Activated naive CD8-positive, alpha-beta T cell (primary cell): Measurements from ENCODE around the gene CAMK2D.

ENCODE experiments used
- H3K27ac Mint-ChIP-seq: one replicate; pipeline ENCODE4 v1.8.0; 2021; ENCODE audit warnings: mixed read lengths
- H3K27me3 Mint-ChIP-seq: one replicate; pipeline ENCODE4 v1.8.0; 2021; ENCODE audit warnings: mixed read lengths
- H3K36me3 Mint-ChIP-seq: one replicate; pipeline ENCODE4 v1.8.0; 2021; ENCODE audit warnings: mixed read lengths
- H3K4me1 Mint-ChIP-seq: one replicate; pipeline ENCODE4 v1.8.0; 2021; ENCODE audit warnings: low read depth, mixed read lengths
- H3K4me3 Mint-ChIP-seq: one replicate; pipeline ENCODE4 v1.8.0; 2021; ENCODE audit warnings: mild to moderate bottlenecking, mixed read lengths
- H3K9me3 Mint-ChIP-seq: one replicate; pipeline ENCODE4 v1.8.0; 2021; ENCODE audit warnings: low read depth, mixed read lengths

The CAMK2D gene

DNA sequence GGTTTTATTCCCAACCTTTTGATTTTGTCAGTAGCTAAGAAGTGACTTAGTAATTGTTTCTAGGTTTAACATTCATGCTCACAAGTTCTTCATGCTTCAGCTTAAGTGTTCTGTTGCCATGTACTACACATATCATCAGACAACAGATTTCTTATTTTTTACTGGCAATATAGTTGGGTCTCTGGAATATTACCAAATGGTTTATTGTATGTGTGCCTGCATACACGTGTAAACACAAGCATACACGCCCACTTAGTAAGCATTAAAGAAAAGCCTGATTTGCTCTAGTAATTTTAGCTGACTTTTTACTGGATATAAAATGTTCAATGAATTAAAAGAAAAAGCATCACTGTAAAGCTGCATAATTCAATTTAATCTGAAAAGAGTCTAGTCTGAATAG, 199.8 kb downstream of the CAMK2D start:
- Mint-ChIP-seq H3K36me3 (peaks cover 17% of the 10 kb centered on the region), H3K4me3 (no peak overlapping the region), H3K27me3 (no peaks in the 10 kb centered on the region), H3K9me3 (no peaks in the 10 kb centered on the region), H3K4me1 (peaks cover 40% of the 10 kb centered on the region), H3K27ac (no peak overlapping the region)

DNA sequence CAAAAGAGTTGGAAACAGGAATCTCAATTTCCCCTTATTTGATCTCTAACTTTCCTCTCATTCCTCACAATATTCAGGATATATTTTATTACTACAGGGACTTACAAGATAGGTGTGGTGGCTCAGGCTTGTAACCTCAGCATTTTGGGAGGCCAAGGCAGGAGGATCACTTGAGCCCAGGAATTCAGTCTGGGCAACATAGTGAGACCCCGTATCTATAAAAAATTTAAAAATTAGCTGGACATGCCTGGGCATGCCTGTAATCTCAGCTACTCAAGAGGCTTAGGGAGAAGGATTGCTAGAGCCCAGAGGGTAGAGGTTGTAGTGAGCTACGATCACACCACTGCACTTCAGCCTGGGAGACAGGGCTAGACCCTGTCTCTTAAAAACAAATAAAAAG, 200.4 kb downstream of the CAMK2D start:
- Mint-ChIP-seq H3K4me3 (no peak overlapping the region), H3K9me3 (no peaks in the 10 kb centered on the region), H3K27me3 (no peaks in the 10 kb centered on the region), H3K27ac (peak overlapping the region; percentile 8), H3K36me3 (peaks cover 17% of the 10 kb centered on the region), H3K4me1 (peaks cover 33% of the 10 kb centered on the region)

- Mint-ChIP-seq H3K27ac (peak overlapping the region; percentile 8), H3K4me1 (peaks cover 28% of the 10 kb centered on the region), H3K36me3 (peaks cover 17% of the 10 kb centered on the region), H3K4me3 (no peak overlapping the region), H3K9me3 (no peaks in the 10 kb centered on the region), H3K27me3 (no peaks in the 10 kb centered on the region)
These were observed 201.0 kb downstream of the CAMK2D start for GRCh38 chr4:113560579-113560978.

DNA sequence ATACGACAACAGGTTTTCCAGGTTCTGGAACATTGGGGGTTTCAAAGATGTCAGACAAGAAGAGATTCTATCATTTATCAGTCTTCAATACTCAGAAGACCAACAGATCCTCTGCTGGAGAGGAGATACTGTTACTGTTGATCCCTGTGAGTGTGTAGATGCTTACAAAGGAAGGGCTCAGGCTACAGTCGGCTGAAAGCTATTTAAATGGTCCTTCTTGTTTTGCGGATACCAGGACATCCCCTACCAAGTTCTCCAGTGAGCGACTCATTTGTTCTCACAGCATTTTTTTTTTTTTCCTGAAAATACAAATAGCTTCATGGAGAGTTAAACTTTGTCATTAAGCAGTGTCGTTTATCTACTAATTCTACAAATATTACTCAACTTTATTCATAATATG, 201.6 kb downstream of the CAMK2D start:
- no peak overlapping the region for H3K4me3 Mint-ChIP-seq
- H3K27me3 Mint-ChIP-seq: no peaks in the 10 kb centered on the region
- H3K9me3 Mint-ChIP-seq: no peaks in the 10 kb centered on the region
- H3K36me3 Mint-ChIP-seq: peaks cover 17% of the 10 kb centered on the region
- peaks cover 22% of the 10 kb centered on the region for H3K4me1 Mint-ChIP-seq
- no peak overlapping the region for H3K27ac Mint-ChIP-seq

GRCh38 chr4:113556382-113557134, 205.0 kb downstream of the CAMK2D start:
- peaks cover 17% of the 10 kb centered on the region for H3K36me3 Mint-ChIP-seq
- peaks cover 5% of the 10 kb centered on the region for H3K4me1 Mint-ChIP-seq
- H3K4me3 Mint-ChIP-seq: no peak overlapping the region
- no peaks in the 10 kb centered on the region for H3K9me3 Mint-ChIP-seq
- no peaks in the 10 kb centered on the region for H3K27me3 Mint-ChIP-seq
- peak overlapping the region; percentile 41 for H3K27ac Mint-ChIP-seq

DNA sequence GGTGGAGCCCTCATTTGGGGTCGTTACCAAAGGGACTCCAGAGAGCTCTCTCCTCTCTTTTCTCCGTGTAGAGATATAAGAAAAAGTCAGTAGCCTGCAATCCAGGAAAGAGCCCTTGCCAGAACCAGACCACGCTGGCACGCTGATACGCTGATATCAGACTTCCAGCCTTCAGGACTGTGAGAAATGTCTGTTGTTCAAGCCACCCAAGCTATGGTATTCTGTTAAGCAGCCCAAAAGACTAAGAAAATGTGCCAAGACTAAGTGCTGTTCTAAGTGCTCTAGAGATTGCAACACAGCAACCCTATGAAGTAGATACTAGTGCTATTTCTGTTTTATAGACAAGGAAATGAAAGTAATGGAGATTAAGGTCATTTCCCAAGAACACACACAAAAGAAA, 205.7 kb downstream of the CAMK2D start:
- peaks cover 16% of the 10 kb centered on the region for H3K36me3 Mint-ChIP-seq
- H3K4me3 Mint-ChIP-seq: no peak overlapping the region
- no peaks in the 10 kb centered on the region for H3K9me3 Mint-ChIP-seq
- no peaks in the 10 kb centered on the region for H3K27me3 Mint-ChIP-seq
- H3K27ac Mint-ChIP-seq: no peak overlapping the region
- H3K4me1 Mint-ChIP-seq: peaks cover 4% of the 10 kb centered on the region

DNA sequence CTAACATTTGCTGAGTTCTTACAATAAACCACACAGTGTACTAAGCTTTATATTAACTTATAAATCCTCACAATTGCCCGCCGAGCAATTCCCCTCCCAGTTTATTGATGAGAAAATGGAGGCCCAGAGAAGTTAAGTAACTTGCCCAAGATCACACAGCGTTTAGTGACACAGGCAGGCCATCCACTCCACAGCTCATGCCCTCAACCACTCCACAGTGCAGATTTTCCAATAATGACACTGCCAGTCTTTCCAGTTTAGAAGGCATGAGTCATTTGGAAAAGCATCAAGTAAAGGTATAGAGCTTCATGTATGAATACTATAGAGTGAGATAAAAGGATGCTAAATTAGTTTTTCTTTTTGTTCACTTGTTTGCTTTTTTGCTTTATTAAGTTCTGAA, 208.5 kb downstream of the CAMK2D start:
- H3K9me3 Mint-ChIP-seq: no peaks in the 10 kb centered on the region
- H3K27me3 Mint-ChIP-seq: no peaks in the 10 kb centered on the region
- peaks cover 13% of the 10 kb centered on the region for H3K36me3 Mint-ChIP-seq
- H3K4me1 Mint-ChIP-seq: peaks cover 5% of the 10 kb centered on the region
- H3K27ac Mint-ChIP-seq: no peak overlapping the region
- no peak overlapping the region for H3K4me3 Mint-ChIP-seq

- no peaks in the 10 kb centered on the region for H3K9me3 Mint-ChIP-seq
- peak overlapping the region; percentile 3 for H3K27ac Mint-ChIP-seq
- peaks cover 9% of the 10 kb centered on the region for H3K36me3 Mint-ChIP-seq
- no peak overlapping the region for H3K4me3 Mint-ChIP-seq
- no peaks in the 10 kb centered on the region for H3K27me3 Mint-ChIP-seq
- peaks cover 18% of the 10 kb centered on the region for H3K4me1 Mint-ChIP-seq
These were observed 211.0 kb downstream of the CAMK2D start for GRCh38 chr4:113550510-113550909.

- Mint-ChIP-seq H3K27ac (peak overlapping the region; percentile 86), H3K9me3 (no peaks in the 10 kb centered on the region), H3K36me3 (peaks cover 17% of the 10 kb centered on the region), H3K4me3 (no peak overlapping the region), H3K4me1 (peaks cover 17% of the 10 kb centered on the region), H3K27me3 (no peaks in the 10 kb centered on the region)
These were observed 213.2 kb downstream of the CAMK2D start for GRCh38 chr4:113548303-113548702.

DNA sequence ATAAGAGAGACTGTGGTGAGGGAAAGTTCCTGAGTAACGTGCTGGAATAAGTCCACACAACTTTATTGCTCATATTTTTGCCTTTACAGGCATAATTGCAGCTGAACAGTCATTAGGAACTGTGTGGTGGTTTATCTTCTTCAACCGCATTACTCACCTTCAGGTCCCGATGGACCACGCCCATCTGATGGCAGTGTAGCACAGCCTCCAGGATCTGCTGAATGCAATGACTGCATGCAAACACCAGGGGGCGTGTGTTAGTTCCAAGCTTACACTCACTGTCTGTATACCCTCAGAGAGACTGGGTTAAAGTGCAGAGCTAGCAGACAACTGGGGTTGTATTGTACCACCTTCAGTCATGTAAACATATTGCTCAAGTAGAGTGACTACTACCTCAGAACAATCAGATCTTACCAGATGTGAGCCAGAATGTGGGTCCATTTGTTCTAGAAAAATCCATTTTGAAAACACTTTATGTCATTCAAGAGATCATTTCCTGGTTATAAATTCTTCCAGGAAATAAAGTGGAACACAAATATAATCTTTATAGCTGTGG, 214.0 kb downstream of the CAMK2D start:
- Mint-ChIP-seq H3K36me3 (peaks cover 22% of the 10 kb centered on the region), H3K4me3 (peak overlapping the region; percentile 2), H3K9me3 (no peaks in the 10 kb centered on the region), H3K4me1 (peaks cover 20% of the 10 kb centered on the region), H3K27me3 (no peaks in the 10 kb centered on the region), H3K27ac (peak overlapping the region; percentile 86)

GRCh38 chr4:113541933-113542332, 219.6 kb downstream of the CAMK2D start:
- H3K27ac Mint-ChIP-seq: peak overlapping the region; percentile 58
- no peaks in the 10 kb centered on the region for H3K9me3 Mint-ChIP-seq
- peaks cover 36% of the 10 kb centered on the region for H3K4me1 Mint-ChIP-seq
- no peak overlapping the region for H3K4me3 Mint-ChIP-seq
- no peaks in the 10 kb centered on the region for H3K27me3 Mint-ChIP-seq
- H3K36me3 Mint-ChIP-seq: peaks cover 29% of the 10 kb centered on the region

DNA sequence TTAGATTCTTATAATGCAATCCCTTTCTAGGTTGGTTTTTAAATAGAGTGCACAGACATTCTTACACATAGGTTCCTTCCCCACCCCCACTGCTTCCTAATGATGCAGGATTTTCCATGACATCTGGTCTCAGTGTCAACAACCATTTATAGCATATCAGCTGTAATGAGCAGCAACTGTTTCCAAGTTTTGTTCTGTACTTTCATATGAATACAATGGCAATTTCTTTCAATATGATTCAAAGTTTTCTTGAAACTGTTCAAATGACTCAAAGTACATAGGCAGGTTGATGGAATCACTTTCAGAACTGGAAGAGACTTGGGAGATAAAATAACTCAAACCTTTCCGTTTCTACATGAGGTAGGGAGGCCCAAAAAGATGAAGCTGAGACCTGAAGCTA, 220.7 kb downstream of the CAMK2D start:
- H3K4me3 Mint-ChIP-seq: peak overlapping the region; percentile 62
- peaks cover 33% of the 10 kb centered on the region for H3K36me3 Mint-ChIP-seq
- peak overlapping the region; percentile 91 for H3K27ac Mint-ChIP-seq

DNA sequence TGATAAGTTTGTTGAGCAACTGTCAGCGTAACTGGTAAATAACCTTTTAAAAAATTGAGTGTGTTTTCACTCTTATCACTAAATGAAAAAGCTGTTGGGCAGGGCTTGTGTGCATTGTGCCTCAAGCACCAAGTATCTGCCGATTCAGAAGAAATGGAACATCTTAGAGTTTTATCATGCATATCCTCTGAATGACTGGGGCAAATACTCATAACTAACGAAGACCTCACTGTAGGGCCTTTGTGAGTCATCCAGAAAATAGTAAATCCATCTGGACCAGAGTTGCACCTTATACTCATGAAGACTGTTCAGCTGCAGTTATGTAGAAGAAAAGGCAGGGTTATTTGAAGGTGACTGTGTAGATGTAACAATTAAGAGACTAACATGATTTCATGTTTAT, 222.1 kb downstream of the CAMK2D start:
- H3K4me1 Mint-ChIP-seq: peaks cover 37% of the 10 kb centered on the region
- no peaks in the 10 kb centered on the region for H3K27me3 Mint-ChIP-seq
- peak overlapping the region; percentile 21 for H3K4me3 Mint-ChIP-seq
- H3K36me3 Mint-ChIP-seq: peaks cover 41% of the 10 kb centered on the region
- peak overlapping the region; percentile 91 for H3K27ac Mint-ChIP-seq
- no peaks in the 10 kb centered on the region for H3K9me3 Mint-ChIP-seq

More for the DNA sequence above, 220.7 kb downstream of the CAMK2D start:
- Mint-ChIP-seq H3K4me1 (peaks cover 33% of the 10 kb centered on the region), H3K27me3 (no peaks in the 10 kb centered on the region), H3K9me3 (no peaks in the 10 kb centered on the region)

GRCh38 chr4:113537628-113538027, 223.9 kb downstream of the CAMK2D start:
- Mint-ChIP-seq H3K36me3 (peaks cover 39% of the 10 kb centered on the region), H3K9me3 (no peaks in the 10 kb centered on the region), H3K4me1 (peaks cover 35% of the 10 kb centered on the region)

GRCh38 chr4:113537203-113537602, 224.3 kb downstream of the CAMK2D start:
- H3K4me3 Mint-ChIP-seq: no peak overlapping the region
- H3K27me3 Mint-ChIP-seq: no peaks in the 10 kb centered on the region
- peaks cover 41% of the 10 kb centered on the region for H3K36me3 Mint-ChIP-seq
- H3K27ac Mint-ChIP-seq: peak overlapping the region; percentile 5
- no peaks in the 10 kb centered on the region for H3K9me3 Mint-ChIP-seq
- H3K4me1 Mint-ChIP-seq: peaks cover 34% of the 10 kb centered on the region

More at GRCh38 chr4:113537628-113538027, 223.9 kb downstream of the CAMK2D start:
- Mint-ChIP-seq H3K27ac (peak overlapping the region; percentile 5), H3K4me3 (no peak overlapping the region), H3K27me3 (no peaks in the 10 kb centered on the region)

DNA sequence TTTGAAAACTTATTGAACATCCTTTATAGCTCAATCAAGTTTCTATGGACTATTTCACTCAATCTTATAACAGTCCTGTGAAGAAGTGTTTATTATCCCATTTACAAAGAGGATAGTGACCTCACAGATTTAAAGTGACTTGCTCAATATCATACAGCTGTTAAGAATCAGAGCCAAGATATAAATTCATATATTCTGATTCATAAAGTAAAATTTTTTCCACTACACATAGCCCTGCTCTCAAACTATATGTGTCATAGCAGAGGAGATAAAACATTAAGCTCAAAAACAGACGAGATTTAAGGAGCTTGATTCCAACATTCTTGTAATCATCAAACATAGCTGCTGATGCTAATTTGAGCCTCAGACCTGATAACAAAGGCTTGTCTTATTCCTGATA, 226.8 kb downstream of the CAMK2D start:
- Mint-ChIP-seq H3K27me3 (no peaks in the 10 kb centered on the region), H3K4me1 (peaks cover 19% of the 10 kb centered on the region), H3K9me3 (no peaks in the 10 kb centered on the region), H3K36me3 (peaks cover 41% of the 10 kb centered on the region), H3K4me3 (no peak overlapping the region), H3K27ac (peak overlapping the region; percentile 51)
